ENCODE results near the gene SLC26A8. TPM values are rescaled to one million over a fixed set of nuclear protein-coding genes. Genes with fewer than 3 reads are reported as not detected.

Gene SLC26A8
- total RNA-seq, 4 donors from 2014 or later: 0.30 to 1.1 TPM; not detected in 2

DNA sequence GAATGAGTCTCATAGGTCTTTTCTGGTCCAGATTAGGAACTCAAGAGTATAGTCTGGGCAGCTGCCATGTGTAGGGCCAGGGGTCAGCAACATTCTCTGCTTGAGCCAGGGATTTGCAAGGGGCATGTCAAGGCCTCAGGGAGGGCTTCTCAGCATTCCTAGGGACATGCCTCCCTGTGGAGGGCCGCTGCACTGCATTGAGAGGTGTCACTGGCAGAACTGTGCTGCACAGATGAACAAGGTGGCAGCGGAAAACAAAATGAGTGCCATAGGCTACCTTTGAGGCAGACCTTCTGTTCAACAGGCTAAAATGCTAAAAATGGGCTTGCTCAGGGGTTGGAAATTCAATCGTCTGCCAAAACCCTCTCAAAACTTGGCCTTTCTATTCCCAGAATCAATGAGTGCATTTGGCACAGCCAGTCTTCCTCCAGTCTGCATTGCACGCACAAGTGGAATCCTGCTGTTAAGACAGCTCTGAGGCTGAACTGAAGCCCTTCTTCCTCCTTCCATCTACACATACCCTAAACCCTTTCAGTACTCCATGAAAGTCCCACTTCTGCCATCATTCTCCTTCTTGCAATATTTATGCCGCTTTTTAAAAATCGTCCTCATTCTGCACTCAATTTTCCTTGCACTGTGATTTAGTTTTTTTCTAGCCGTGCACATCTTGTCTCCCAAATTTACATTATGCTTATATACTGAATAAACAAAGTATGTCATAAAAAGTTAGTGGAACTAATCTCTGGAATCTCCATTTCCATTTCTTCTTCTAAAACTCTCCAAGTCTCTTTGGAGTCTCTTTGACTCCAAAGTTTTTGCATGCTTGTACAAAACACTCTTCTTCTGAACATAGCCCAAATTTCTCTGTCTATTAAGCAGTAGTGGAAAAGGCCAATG is 51.7 kb downstream of the SLC26A8 start:
- Histone ChIP-seq H3K27me3 (no peaks in the 10 kb centered on the region), H3K4me3 (no peak overlapping the region), H3K4me1 (peaks cover 0 to 7% (median 5%) of the 10 kb centered on the region in 4 donors), H3K9me3 (no peaks in the 10 kb centered on the region), H3K36me3 (no peaks in the 10 kb centered on the region), H3K27ac (no peak overlapping the region)
- no peak for DNase-seq (ENCODE audit: low spot score in 2 of 2)
- TF ChIP-seq, protein P1, sequence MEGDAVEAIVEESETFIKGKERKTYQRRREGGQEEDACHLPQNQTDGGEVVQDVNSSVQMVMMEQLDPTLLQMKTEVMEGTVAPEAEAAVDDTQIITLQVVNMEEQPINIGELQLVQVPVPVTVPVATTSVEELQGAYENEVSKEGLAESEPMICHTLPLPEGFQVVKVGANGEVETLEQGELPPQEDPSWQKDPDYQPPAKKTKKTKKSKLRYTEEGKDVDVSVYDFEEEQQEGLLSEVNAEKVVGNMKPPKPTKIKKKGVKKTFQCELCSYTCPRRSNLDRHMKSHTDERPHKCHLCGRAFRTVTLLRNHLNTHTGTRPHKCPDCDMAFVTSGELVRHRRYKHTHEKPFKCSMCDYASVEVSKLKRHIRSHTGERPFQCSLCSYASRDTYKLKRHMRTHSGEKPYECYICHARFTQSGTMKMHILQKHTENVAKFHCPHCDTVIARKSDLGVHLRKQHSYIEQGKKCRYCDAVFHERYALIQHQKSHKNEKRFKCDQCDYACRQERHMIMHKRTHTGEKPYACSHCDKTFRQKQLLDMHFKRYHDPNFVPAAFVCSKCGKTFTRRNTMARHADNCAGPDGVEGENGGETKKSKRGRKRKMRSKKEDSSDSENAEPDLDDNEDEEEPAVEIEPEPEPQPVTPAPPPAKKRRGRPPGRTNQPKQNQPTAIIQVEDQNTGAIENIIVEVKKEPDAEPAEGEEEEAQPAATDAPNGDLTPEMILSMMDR (IDR thresholded peaks at IDR 0.05): no peak
- TF ChIP-seq POLR2A (IDR thresholded peaks at IDR 0.05) (no peak), EP300 (IDR thresholded peaks at IDR 0.05) (no peak)
- 58 to 65% methylated on average over 7 of the region's 7 CpGs for WGBS, 2 donors

DNA sequence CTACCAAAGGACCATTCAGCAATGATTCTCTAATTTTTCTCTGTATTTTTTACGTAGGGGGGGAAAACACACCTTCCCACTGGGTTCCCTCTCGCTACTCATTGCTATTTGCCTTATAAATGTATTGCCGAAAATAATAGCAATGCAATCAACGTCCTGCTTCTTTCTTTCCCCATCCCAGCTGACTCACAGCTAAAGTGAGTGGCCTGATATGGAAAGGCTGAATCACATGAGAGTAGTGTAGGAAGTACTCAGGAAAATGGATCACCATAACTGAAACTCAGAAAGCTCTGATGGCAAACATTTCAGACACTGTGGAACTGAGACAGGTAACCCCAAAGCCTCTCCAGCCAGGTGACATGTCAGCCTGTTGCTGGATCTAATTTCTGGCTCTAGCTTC is 54.3 kb downstream of the SLC26A8 start:
- no peak for DNase-seq (ENCODE audit: low spot score in 2 of 2)
- H3K9me3 ChIP-seq: no peaks in the 10 kb centered on the region
- no peaks in the 10 kb centered on the region for H3K27me3 ChIP-seq
- no peak for TF ChIP-seq EP300 (IDR thresholded peaks at IDR 0.05)
- WGBS, 2 donors: 81 to 88% methylated on average over 4 of the region's 4 CpGs
- H3K27ac ChIP-seq: no peak overlapping the region
- peaks cover 0 to 7% (median 5%) of the 10 kb centered on the region in 4 donors for H3K4me1 ChIP-seq
- H3K36me3 ChIP-seq: no peaks in the 10 kb centered on the region
- H3K4me3 ChIP-seq: no peak overlapping the region

DNA sequence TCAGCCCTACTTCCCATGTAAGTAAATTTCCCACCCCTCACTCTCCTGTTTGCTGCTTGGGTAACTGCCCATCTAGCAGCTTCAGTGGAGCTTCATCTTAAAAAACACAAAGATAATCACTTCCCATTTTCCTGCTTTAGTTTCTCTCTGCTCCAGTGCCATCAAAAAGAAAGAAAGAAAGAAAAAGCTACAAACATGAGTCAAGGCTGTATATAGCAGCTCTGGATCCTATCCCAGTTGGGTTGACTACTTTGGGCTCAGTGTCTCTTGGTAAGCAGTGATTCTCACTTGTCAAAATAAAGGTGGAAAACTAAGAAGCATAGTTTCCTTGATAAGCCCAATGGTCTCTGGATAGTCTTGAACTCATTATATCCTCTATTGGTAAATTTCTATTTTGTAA is 54.8 kb downstream of the SLC26A8 start:
- Histone ChIP-seq H3K9me3 (no peaks in the 10 kb centered on the region), H3K27me3 (no peaks in the 10 kb centered on the region), H3K4me3 (no peak overlapping the region), H3K4me1 (peaks cover 0 to 7% (median 5%) of the 10 kb centered on the region in 4 donors), H3K27ac (no peak overlapping the region), H3K36me3 (no peaks in the 10 kb centered on the region)
- TF ChIP-seq, protein P1 (IDR thresholded peaks at IDR 0.05): no peak
- TF ChIP-seq POLR2A (IDR thresholded peaks at IDR 0.05) (no peak), EP300 (IDR thresholded peaks at IDR 0.05) (no peak)
- no peak for DNase-seq (ENCODE audit: low spot score in 2 of 2)

DNA sequence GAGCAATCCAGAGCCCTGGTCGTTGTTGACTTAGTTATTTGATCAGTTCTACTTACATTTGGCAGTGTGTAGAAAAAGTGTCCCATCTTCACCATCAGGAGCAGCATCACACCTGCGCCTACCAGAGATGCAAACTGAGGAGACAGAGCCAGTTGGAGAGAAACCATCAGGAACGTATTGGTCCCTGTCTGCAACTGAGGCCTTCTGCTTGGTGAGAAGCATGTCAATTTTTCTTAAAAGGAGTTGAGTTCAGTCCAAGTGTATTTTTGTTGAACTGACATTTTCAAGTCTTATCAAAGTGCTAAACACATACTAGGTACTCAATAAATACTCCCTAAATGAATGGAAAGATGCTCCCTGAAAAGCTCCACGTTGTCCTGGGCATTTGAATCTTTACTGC is 55.6 kb downstream of the SLC26A8 start:
- Histone ChIP-seq H3K27ac (no peak overlapping the region), H3K4me1 (peaks cover 0 to 7% (median 5%) of the 10 kb centered on the region in 4 donors), H3K27me3 (no peaks in the 10 kb centered on the region), H3K4me3 (no peak overlapping the region), H3K9me3 (no peaks in the 10 kb centered on the region), H3K36me3 (no peaks in the 10 kb centered on the region)
- WGBS, 2 donors: 86 to 88% methylated on average over 4 of the region's 4 CpGs
- no peak for DNase-seq (ENCODE audit: low spot score in 2 of 2)
- TF ChIP-seq POLR2A (IDR thresholded peaks at IDR 0.05) (no peak), EP300 (IDR thresholded peaks at IDR 0.05) (no peak)
- TF ChIP-seq, protein P1 (IDR thresholded peaks at IDR 0.05): no peak

DNA sequence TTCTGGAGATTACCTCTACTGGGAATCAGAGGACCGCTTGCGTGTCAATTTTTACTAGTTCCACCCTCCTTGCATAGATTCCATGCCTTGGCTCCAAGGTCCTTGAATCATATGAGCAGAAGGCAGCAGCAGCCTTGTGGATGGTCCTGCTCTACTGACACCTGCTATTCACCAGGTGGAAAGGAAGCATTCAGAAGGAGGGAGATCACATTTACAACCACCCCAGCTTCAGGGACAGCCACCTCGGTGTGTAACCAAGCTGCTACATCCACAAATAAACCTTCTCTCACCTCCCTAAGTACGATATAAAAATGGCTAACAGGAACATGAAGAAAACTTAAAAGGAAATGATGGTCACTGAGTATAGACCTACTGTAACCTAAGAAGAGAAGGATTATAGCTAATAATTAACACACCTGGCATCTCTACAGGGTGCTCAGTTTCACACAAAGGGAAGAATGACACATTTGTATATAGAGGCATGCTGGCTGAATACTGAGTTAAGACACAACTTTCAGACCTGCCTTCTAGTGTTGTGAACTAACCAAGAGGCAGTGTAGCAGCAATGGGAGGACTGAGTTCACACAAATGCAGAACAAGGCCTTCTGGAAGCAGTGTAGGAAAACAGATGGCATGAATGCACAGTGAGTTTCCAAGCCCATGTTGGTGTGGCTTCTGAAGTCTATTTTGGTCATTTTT is 57.2 kb downstream of the SLC26A8 start:
- Histone ChIP-seq H3K36me3 (no peaks in the 10 kb centered on the region), H3K4me1 (no peaks in the 10 kb centered on the region), H3K9me3 (no peaks in the 10 kb centered on the region), H3K27me3 (no peaks in the 10 kb centered on the region), H3K27ac (no peak overlapping the region), H3K4me3 (no peak overlapping the region)
- 80 to 83% methylated on average over 4 of the region's 4 CpGs for WGBS, 2 donors
- TF ChIP-seq, protein P1 (IDR thresholded peaks at IDR 0.05): no peak
- no peak for TF ChIP-seq EP300 (IDR thresholded peaks at IDR 0.05)
- TF ChIP-seq POLR2A (IDR thresholded peaks at IDR 0.05): no peak
- no peak for DNase-seq (ENCODE audit: low spot score in 2 of 2)

Data from tibial nerve (tissue), 4 donors.